ENCODE data around the gene CARM1.

CARM1 gene

DNA sequence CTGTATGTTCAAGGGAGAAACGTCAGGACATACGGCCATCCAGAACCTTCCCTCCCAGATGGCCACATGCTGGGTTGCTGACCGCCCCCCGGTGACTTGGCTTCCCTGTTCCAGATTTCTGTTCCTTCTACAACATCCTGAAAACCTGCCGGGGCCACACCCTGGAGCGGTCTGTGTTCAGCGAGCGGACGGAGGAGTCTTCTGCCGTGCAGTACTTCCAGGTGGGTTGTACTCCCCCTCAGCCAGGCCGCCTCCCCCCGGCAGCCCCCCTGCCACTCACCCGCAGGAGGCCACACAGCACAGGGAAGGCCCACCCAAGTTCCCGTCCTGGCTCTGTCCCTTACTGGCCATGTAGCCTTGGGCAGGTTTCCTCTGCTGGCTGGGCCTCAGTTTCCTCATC lies 36.6 kb downstream of the CARM1 start:
- DNase-seq (ENCODE audit: low read depth) = no peak

DNA sequence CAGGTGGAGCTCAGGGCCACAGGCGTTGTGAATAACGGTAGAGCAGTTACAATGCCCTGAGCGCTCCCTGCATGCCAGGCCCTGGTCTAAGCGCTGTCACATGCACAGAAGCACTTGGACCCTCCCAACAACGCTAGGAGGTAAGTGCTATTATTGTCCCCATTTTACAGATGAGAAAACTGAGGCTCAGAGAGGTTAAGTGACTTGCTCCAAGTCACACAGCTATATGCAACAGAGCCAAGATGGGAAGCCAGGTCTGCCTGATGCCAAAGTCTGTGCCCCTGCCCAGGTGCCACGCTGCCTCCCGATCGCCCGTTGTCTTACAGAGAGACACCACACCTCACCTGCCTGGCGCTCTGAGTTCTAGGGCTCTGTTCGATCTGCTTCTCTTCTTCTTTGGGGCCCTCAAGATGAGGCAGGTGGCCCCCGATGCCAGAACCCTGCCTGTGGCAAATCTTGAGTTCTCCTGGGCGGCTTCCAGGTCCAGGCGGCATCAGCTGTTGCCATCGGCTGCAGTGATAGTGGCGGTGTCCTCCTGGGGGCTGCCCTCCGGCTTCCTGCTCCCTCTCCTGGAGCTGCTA lies 37.1 kb downstream of the CARM1 start:
- no peak for DNase-seq (ENCODE audit: low read depth)

DNA sequence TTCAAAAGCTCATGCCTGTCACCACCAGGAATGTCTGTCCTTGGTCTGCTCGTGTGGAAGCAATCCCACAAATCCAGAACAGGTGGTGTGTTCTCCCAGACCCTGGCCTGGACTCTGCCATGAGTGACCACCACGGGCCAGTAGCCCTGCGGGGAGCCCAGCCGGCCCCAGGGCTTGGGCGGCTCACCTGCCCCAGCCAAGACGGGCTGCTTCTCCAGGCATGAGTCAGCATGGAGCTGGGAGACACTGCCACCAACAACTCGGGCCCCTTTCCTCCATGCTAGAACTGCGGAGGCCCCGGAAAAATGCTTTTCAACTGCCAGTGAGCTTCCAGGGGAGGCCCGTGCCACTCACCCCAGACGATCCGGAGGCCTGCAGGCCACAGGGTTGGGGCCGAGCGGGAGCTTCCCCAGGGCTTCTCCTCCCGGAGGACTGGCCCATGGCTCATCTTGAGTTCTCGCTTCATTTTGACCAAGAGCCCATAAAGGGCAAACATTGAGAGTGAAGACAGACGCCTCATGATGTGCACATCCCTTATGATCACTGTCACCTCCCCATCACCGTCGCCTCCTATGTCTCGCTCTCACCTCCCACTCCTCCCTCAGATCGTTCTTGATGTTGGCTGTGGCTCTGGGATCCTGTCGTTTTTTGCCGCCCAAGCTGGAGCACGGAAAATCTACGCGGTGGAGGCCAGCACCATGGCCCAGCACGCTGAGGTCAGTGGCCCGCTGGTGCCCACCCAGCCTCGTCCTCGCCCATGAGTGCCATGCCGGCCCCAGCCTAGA lies 40.4 kb downstream of the CARM1 start:
- no peak for DNase-seq (ENCODE audit: low read depth)

DNA sequence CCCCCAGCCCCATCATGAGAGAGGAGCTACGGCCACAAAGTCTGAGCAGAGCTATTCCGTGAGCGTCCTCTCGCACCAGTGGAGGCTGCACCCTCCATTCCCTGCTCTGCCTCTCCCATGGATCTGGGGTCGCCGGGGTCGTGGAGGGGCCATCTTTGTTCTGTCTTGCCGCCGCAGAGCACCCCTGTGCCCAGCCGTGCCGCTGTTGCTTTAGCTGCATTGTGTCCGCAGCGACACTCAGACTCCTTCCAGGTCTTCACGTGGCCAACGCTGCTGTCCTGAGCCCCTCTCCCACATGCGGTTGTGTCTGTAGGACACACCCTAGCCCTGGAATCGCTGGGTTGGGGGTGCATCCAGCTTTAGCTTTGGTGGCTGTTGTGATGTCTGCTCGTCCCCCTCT lies 41.3 kb downstream of the CARM1 start:
- DNase-seq (ENCODE audit: low read depth) = no peak

DNA sequence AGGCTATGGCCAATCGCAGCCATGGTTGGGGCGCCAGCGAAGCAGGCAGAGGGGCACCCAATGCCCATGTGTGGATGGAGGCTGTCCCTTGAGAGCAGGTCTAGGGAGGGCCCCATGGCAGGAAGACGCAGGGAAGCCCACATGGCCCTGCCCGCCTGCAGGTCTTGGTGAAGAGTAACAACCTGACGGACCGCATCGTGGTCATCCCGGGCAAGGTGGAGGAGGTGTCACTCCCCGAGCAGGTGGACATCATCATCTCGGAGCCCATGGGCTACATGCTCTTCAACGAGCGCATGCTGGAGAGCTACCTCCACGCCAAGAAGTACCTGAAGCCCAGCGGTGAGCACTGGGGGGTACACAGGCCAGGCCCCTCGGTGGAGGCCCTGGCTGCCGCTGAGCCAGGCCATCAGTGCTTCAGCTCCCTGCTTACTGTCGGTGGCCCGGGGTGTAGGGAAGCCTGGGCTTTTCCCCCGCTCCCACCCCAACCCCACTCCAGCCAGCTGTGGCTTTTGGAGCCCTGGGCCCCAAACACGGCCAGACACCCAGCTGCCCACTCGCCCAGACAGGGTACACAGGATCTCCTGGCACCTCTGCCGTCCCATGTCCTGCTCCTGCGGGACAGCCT lies 42.5 kb downstream of the CARM1 start:
- DNase-seq (ENCODE audit: low read depth) = no peak

DNA sequence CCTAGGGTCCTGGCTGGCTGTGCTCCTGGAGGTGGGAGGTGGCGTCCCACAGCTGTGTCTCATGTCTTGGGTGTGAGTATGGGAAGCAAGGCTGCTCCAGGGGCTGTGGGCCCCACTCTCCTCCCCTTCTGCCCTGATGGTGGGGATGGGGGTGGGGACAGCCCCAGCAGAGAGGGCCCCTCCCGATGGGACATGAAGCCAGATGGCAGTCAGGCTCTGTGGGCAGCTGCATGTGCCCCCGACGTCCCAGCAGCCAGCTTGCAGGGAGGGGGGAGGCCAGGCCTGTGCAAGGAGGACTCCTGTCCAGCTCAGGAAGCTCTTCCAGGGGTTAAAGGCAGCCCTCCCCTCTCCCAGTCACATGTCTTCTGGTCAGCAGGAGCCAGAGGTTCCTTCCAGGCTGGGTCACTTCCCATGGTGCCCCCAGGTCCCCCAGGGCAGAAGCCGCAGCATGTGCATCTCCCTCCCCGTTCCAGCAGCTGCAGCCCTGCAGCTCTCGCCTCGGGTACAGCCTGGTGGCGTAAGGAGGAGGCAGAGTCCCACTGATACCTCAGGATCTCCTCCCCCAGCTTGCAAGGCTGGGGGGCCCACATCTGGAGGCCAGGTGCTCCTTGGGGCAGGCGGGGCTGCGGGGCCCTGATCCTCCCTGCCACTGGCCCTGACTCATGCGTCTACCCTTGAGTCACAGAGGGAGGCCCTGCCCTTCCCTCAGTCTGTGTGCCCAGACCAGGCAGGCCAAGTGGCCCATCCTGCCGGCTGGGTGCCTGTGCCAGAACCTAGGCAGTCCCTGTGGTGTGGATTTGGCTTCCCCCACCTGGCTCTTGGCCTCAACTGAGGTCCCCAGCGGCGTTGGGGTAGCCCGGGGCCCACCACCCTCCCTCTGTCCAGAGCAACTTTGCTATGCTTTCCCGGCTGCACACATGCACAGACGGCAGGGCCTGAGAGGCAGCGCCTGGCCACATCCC lies 44.1 kb downstream of the CARM1 start:
- DNase-seq (ENCODE audit: low read depth) = peak; percentile 92

DNA sequence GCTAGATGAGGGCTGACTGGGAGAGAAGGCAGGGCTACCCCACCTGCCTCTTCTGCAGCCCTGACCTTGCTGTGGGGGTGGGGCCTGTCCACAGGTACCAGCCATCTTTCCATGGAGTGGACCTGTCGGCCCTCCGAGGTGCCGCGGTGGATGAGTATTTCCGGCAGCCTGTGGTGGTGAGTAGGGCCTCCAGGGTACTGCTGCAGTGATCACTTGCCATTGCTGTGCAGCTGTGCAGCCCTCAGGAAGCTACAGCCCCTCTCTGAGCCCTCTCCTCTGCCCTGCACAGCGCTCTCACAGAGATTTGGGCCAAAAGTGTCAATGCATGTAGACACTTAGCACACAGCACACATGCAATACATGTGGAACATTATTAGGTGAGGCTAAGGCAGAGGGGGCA lies 45.2 kb downstream of the CARM1 start:
- no peak for DNase-seq (ENCODE audit: low read depth)

DNA sequence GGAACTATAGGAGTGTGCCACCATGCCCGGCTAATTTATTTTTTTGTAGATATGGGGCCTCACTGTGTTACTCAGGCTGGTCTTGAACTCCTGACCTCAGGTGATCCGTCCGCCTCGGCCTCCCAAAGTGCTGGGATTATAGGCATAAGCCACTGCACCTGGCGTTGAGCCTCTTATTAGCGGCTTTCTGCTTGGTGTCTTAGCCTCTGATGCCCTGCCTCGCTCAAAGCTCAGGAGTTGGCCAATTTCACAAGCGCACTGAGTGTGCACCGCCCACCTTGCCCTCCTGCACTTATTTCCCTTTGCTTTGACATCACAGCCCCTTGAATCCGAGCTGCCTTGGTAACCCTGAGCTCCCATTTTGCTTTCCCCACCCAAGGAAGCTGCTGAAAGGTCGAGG lies 47.0 kb downstream of the CARM1 start:
- DNase-seq (ENCODE audit: low read depth) = no peak

DNA sequence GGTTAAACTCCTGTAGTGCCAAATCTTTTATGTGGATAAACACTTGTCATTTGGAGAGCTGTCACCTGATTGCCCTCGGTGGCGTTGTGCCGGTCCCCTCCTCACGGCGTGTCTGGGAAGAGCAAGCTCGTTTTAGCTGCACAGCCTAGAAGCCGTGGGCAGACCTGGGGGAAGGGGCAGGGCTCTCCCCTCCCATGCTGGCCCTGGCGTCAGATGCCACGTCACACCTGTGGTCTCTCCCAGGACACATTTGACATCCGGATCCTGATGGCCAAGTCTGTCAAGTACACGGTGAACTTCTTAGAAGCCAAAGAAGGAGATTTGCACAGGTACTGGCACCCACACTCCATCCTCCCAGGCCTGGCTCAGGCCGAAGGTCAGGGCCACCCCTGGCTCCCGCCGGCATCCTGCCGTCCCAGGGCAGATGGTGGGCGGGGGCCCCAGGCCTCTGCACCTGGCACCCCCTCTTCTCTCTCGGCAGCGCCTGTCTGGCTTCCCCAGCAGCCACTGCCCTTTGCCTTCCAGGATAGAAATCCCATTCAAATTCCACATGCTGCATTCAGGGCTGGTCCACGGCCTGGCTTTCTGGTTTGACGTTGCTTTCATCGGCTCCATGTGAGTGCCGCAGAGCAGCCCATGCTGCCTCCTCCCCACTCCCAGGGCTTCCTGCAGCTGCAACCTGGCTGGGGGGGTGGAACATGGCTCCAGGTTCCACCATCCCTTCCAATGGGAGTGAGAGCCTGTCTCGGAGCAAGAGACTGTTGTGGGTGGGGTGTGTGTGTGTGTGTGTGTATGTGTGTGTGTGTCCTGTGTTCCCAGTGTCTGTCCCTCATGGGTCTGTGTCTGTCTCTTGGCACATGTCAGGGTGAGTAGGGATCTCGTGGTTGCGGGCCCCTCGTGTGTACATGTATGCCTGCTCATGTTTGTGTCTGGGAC lies 48.3 kb downstream of the CARM1 start:
- DNase-seq (ENCODE audit: low read depth) = no peak

DNA sequence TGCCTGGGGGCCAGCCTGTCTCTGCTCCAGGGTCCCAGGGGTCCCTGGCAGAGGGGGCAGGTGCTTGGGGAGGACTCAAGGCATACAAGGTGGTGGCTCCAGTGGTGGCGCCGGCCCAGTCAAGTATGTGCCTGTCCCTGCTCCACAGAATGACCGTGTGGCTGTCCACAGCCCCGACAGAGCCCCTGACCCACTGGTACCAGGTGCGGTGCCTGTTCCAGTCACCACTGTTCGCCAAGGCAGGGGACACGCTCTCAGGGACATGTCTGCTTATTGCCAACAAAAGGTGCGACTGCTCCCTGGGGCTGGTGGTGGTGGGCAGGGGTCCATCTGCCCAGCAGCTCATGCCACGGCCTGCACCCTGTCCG lies 48.9 kb downstream of the CARM1 start:
- no peak for DNase-seq (ENCODE audit: low read depth)

DNA sequence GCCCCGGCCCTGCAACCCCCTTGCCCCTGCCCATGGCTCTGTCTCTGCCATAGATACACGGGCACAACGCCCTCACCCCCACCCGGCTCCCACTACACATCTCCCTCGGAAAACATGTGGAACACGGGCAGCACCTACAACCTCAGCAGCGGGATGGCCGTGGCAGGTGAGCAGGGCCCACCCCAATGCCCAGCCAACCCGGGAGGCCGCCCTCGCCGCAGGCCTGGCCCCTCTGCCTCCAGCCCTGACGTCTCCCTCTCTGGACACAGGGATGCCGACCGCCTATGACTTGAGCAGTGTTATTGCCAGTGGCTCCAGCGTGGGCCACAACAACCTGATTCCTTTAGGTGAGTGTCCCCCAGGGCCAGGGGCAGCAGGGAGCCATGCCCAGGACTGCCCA lies 49.4 kb downstream of the CARM1 start:
- DNase-seq (ENCODE audit: low read depth) = no peak

DNA sequence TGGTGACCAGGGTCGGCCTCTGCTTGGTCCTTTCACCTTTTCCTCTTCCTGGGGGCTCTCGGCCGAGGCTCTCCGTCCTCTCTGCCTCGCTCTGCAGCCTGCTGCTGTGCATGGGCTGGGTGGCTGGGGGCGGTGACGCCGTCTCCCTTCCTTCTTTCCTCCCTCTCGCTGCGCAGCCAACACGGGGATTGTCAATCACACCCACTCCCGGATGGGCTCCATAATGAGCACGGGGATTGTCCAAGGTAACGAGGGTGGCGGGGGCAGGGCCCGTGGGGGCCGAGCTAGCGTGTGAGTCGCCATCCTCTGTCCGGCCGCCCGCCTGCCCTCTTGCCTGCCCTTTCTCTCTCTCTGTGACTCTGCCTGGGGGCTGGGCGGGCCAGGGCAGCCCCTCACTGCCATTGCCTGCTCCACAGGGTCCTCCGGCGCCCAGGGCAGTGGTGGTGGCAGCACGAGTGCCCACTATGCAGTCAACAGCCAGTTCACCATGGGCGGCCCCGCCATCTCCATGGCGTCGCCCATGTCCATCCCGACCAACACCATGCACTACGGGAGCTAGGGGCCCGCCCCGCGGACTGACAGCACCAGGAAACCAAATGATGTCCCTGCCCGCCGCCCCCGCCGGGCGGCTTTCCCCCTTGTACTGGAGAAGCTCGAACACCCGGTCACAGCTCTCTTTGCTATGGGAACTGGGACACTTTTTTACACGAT lies 50.0 kb downstream of the CARM1 start:
- no peak for DNase-seq (ENCODE audit: low read depth)

DNA sequence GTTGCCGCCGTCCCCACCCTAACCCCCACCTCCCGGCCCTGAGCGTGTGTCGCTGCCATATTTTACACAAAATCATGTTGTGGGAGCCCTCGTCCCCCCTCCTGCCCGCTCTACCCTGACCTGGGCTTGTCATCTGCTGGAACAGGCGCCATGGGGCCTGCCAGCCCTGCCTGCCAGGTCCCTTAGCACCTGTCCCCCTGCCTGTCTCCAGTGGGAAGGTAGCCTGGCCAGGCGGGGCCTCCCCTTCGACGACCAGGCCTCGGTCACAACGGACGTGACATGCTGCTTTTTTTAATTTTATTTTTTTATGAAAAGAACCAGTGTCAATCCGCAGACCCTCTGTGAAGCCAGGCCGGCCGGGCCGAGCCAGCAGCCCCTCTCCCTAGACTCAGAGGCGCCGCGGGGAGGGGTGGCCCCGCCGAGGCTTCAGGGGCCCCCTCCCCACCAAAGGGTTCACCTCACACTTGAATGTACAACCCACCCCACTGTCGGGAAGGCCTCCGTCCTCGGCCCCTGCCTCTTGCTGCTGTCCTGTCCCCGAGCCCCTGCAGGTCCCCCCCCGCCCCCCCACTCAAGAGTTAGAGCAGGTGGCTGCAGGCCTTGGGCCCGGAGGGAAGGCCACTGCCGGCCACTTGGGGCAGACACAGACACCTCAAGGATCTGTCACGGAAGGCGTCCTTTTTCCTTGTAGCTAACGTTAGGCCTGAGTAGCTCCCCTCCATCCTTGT lies 50.7 kb downstream of the CARM1 start:
- DNase-seq (ENCODE audit: low read depth) = no peak

DNA sequence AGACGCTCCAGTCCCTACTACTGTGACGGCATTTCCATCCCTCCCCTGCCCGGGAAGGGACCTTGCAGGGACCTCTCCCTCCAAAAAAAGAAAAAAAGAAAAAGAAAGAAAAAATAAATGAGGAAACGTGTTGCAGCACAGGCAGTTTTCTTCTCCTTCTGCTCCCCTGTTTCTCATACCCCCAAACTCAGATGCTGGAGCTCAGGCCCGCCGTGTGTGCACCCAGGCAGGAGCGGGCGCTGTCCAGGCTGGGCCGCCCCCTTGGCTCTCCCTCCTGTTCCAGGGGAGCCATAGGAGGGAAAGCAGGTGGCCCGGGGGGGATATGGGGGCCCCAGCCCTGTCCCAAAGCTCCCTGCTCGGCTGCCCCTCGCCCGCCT lies 51.3 kb downstream of the CARM1 start:
- DNase-seq (ENCODE audit: low read depth) = no peak

DNA sequence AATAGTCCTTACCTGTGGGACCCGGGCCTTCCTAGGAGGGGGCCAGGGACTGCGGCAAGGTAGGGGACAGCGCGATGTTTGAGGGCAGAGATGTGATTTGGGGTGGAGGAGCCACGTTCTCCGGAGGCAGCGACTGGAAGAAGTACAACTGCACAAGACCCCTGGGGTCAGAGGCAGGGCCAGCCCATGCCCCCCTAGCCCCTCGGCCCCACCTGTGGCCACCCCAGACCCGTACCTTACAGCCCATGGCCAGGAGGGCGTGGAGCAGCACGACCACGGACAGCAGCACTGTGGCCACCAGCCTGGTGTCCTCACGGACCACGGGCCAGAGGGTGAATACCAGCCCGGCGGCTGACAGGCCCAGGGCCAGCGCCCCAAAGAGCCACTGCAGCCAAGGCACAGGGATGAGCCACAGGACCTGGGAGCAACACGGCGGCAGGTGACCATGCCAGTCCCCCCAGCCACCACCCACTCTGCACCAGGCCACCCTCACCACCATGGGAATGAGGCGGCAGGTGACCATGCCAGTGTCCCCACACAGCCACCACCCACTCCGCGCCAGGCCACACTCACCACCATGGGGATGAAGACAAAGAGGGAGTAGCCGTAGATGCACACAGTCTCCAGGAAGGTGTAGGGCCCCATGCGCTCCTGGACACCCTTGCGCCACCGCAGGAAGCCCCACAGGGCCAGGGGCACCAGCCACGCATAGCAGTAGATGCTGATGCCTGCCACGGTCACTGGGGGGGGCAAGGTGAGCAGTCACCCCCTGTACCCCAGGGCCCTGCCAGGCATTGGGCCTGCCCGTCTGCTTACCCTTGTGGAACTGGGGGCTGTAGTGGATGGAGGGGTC lies 52.1 kb downstream of the CARM1 start:
- no peak for DNase-seq (ENCODE audit: low read depth)

DNA sequence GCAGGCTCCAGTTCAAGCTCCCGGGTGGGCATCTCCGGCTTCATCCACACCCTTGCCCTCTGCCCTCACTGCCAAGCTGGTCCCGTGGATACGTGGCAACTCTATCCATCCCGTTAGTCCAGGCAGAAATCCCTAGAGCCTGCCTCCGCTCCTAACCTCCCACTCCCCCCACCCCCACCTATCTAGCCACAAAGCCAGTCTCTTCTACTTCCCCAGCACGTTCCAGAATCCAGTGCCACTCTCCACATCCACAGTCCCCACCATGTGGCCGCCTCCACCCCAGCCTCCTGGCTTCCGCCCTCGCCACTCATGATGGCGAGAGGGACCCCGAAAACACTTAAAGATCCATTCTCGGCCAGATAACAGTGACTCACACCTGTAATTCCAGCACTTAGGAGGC lies 53.2 kb downstream of the CARM1 start:
- no peak for DNase-seq (ENCODE audit: low read depth)

DNA sequence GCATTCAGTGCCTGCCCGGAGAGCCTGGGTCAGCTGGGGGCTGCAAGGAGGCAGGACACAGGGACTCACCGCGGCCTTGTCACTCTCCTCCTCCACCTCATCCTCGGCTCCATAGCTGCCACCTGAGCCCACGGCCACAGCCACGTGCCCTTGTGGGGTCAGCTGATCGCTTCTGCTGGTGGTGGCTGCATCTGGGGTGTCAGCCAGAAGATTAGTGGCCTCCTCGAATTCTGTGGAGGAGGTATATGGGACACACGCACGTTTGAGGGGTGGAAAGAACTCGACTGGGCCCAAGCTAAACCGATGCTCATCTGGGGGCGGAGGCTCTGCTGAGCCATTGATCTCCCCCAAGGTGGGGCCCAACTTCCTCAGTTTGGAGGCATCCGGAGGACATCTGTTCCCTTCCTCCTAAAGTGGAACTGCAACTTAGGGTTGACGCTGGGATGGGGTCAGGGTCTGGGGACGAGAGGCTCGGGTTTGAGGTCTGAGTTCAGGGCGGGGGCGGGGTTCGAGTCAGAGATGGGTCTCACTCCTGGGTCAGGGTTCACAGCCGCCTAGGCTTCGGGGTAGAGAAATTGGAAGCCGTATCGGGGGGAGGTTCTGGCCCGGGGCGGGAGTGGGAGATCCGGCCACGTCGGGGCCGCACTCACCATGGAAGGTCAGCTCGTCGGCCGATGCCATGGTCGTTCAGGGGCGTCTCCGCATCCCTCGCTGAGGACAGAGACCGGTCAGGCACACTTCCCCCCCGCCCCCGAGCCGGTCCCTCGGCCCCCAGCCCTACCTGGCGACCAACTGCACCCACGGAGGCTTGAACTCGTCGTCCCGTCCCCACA lies 56.6 kb downstream of the CARM1 start:
- DNase-seq (ENCODE audit: low read depth) = no peak

Data from GM04504 (cell line).